NCI-H2227 treated with DMSO at 0.1 percent for 48 hours (cell line): ENCODE results near the gene PKP2.
"Not testable (repeated sequence)": the region's sequence is repeated elsewhere in the genome, so short reads cannot be mapped to it uniquely, and the experiment has no call there.

ENCODE experiments used
- DNase-seq: peaks from one replicate; lab custom pipeline; 2025; lab: John Stamatoyannopoulos, UW

Gene PKP2

GRCh38 chr12:32861658-32862057 is 34.9 kb downstream of the PKP2 start:
- DNase-seq = not testable (repeated sequence)

- DNase-seq = no peak
Observed at GRCh38 chr12:32860192-32860591, 36.4 kb downstream of the PKP2 start.

GRCh38 chr12:32859389-32859788 is 37.2 kb downstream of the PKP2 start:
- no peak for DNase-seq

GRCh38 chr12:32854716-32855115 is 41.9 kb downstream of the PKP2 start:
- no peak for DNase-seq

GRCh38 chr12:32854097-32854496 is 42.5 kb downstream of the PKP2 start:
- no peak for DNase-seq

- no peak for DNase-seq
Observed at GRCh38 chr12:32847287-32847686, 49.3 kb downstream of the PKP2 start.

GRCh38 chr12:32846053-32846452 is 50.5 kb downstream of the PKP2 start:
- DNase-seq = no peak

- DNase-seq = no peak
Observed at GRCh38 chr12:32843528-32844095, 53.0 kb downstream of the PKP2 start.

GRCh38 chr12:32841061-32841460 is 55.5 kb downstream of the PKP2 start:
- no peak for DNase-seq

GRCh38 chr12:32839828-32840227 is 56.7 kb downstream of the PKP2 start:
- DNase-seq = no peak

- DNase-seq = no peak
Observed at GRCh38 chr12:32837974-32838373, 58.6 kb downstream of the PKP2 start.

GRCh38 chr12:32836710-32837109 is 59.9 kb downstream of the PKP2 start:
- no peak for DNase-seq

GRCh38 chr12:32834122-32834521 is 62.5 kb downstream of the PKP2 start:
- DNase-seq = no peak

GRCh38 chr12:32828552-32828951 is 68.0 kb downstream of the PKP2 start:
- no peak for DNase-seq

GRCh38 chr12:32828120-32828519 is 68.5 kb downstream of the PKP2 start:
- no peak for DNase-seq

GRCh38 chr12:32826807-32827412 is 69.7 kb downstream of the PKP2 start:
- DNase-seq = no peak

- DNase-seq = no peak
Observed at GRCh38 chr12:32824596-32824995, 72.0 kb downstream of the PKP2 start.

- DNase-seq = no peak
Observed at GRCh38 chr12:32822344-32822743, 74.2 kb downstream of the PKP2 start.

GRCh38 chr12:32821710-32822109 is 74.9 kb downstream of the PKP2 start:
- no peak for DNase-seq

- no peak for DNase-seq
Observed at GRCh38 chr12:32821293-32821692, 75.3 kb downstream of the PKP2 start.

- DNase-seq = no peak
Observed at GRCh38 chr12:32820376-32820931, 76.1 kb downstream of the PKP2 start.

GRCh38 chr12:32819424-32819823 is 77.2 kb downstream of the PKP2 start:
- DNase-seq = no peak

GRCh38 chr12:32811686-32812392 is 84.7 kb downstream of the PKP2 start:
- no peak for DNase-seq
